T-helper 22 cell (primary cell): ENCODE data around the gene DQX1.

ENCODE experiments used
- DNase-seq: peaks from one replicate; pipeline ENCODE4 v3.0.0-alpha.2; 2020; ENCODE audit warnings: low read depth

Gene DQX1

DNA sequence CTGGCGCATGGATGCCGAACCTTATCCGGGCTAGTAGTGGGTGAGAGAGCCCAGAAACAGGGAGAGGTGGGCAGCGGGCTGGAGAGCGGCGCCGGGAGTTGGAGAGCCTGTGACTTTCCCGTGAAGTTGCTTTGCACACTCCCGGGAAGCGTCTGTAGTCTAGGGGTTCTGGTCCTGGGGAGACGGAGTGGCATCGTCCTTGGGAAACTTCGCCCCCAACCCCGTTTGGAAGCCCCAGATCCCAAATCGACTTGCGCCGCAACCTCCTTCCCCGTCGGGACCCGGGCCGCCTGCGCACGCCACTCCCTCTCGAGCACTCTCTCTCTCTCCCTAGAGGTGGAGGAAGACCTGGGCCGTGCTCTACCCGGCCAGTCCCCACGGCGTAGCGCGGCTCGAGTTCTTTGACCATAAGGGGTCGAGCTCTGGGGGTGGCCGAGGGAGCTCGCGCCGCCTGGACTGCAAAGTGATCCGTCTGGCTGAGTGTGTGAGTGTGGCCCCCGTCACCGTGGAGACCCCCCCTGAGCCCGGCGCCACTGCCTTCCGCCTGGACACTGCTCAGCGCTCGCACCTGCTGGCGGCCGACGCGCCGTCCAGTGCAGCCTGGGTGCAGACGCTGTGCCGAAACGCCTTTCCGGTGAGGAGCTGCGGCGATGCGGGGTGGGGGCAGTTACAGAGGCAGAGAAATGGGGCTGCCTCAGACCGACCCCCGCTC lies 28.9 kb upstream of the DQX1 start:
- DNase-seq, result no peak

DNA sequence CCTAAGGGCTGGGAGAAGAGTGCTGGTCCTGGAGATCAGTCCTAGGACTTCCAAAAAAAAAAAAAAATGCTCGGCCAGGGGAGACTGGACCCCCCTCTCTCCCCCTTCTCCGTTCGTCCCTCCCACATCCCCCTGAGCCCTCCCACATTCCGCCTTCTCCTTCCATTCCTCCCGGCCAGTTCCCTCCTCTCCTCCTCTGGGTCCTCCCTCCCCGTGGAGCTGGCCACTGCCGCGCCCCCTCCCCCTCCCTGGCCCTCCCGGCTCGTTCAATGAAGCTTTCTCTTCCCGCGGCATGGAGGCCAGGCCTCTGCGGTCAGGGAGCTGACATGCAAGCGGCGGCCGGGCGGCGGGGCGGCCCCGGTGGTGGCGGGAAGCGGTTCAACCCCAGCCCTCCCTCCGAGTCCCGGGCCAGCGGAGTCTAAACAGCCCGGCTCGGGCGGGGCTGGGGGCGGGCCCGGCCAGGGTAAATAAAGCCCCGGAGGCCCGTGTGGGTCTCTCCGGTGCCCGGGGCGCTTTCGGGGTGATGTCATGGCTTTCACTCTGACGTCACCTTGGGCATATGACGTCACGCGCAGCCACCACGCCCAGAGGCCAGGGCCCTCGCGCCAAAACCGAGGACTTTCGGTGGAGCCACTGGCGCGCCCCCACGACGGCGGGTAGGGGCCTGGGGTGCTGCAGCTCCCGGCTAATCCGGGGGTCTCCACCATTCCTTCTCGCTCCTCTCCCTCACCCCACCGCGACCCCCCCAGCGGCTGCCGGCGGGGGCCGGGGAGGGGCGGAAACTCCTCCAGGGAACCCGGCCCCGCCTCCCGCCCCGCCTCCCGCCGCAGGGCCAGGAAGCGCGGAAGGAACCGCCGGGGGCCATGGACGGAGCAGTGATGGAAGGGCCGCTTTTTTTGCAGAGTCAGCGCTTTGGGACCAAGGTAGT lies 28.1 kb upstream of the DQX1 start, which contains the start of the genes DOK1 and LOXL3:
Gene DOK1, plus strand, starts transcription at position 829 of the 928 bp plus-strand sequence. Its CDS starts 35 bp downstream, at position 864.
Gene LOXL3, minus strand, starts transcription at position 51 of the 928 bp plus-strand sequence. CDS start 1,308 bp downstream, outside the sequence.
- peak; percentile 67 for DNase-seq

DNA sequence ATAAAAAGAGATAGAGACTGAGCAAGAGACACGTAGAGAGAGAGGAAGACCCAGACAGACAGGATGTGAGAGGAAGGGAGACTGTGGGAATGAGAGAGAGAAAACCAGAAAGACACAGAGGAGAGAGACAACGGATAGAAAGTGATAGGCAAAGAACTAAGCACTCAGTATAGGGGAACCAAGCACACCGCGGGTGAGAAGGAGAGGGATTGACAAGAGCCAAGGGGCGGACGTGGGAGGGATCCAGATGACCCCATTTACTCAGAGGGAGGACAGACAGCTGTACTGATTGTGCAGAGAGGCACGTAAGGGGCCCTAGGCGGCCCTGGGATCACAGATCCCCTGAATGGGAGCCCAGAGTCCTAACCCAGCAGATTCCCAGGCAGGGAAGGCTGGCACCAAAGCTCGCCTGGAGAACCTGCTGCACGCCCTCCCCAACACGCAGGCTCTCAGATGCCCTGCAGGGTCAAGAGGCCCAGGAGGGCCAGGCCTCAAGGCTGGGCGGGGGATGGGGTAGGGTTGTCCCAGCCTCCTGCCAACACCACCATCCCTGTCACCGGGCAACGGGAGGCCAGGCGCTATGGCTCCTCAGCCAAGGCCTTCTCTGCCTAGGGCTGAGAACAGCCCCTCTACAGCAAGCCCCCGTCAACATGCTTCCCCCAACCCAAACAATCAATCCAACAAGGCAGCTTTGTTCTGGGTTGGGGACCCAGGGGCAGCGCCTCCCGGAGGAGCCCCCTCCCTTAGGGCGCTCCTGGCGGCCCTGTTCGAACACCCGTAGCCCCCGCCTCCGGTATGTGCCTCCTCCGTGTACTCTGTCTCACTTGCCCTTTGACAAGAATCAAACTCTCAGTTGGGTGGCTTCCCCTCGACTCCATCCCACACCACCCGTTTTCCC lies 27.1 kb upstream of the DQX1 start:
- no peak for DNase-seq

DNA sequence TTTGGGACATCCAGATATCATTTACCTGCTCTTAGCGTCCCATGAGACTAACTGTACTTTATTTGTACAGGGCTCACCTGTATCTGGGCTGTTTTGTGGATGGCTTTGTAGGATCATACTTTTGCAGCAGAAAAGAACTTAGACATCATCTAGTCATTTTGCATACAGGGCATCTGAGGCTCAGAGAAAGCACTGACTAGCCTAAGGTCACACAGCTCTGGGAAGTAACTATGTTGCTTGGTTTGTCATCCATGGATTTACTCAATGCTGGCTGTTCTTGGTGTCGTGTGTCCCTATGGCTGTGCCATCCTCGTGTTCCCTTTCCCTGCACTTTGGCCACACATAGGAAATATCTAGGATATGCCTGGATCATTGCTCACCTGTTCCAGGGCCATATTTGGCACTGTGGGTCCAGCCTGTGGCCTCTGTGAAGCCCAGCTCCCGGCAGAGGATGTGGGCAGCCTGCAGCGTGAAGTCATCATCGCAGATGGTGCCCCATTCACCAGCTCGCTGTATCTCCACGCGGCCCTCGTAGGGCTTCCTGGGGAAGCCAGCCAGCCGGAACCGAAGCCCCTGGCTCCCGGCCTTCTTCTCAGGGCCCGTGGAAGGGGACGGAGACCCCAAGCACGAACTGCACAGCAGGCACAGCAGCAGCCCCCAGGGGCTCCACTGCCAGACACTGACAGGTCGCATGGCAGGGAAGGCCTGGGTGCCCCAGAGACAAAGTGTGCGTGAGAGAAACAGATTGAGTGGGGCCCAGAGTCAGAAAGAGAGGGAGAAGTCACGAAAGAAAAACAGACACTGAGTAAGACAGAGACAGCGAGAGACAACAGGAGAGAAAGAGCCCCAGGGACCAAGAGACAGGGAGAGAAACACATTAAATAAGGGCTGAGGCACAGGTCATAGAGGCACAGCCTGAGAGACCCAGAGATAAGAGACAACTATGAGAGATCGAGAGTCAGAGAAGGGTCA lies 26.2 kb upstream of the DQX1 start:
- DNase-seq, result no peak

DNA sequence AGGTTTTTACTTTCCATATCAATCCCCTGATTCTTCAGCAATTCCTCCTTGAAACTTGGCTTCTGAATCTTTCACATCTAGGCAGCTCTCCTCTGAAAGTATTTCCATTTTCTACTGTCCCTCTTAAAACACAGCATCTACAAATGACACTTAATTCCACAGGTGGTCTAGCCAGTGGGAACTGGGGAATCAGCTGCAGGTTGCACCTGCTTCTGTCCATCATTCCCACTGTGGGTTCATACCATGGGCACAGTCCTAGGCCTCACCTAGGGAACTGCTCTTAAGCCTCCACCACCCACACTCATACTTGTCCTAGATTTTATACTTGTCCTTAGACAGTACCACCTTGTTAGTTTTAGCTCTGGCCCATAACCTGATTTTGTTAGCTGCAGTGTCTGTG lies 25.5 kb upstream of the DQX1 start:
- DNase-seq, result no peak

DNA sequence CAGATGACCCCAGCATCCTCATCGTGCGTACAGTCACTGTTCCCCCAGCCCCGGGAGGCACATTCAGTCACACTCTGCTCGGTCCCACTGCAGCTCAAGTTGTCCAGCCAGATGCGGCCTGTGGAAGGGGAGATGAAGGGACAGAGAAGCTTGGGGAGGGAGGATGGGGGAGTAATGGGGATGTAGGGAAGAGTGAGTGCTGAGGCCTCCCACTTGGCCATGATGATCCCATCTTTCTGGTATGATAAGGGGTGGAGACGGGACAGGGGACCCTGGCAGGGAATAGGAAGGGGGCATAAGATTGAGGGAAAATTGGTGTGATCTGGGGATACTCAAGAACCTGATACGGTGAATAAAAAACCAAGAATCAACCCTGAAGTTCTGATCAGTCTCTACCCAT lies 24.2 kb upstream of the DQX1 start:
- DNase-seq, result no peak

DNA sequence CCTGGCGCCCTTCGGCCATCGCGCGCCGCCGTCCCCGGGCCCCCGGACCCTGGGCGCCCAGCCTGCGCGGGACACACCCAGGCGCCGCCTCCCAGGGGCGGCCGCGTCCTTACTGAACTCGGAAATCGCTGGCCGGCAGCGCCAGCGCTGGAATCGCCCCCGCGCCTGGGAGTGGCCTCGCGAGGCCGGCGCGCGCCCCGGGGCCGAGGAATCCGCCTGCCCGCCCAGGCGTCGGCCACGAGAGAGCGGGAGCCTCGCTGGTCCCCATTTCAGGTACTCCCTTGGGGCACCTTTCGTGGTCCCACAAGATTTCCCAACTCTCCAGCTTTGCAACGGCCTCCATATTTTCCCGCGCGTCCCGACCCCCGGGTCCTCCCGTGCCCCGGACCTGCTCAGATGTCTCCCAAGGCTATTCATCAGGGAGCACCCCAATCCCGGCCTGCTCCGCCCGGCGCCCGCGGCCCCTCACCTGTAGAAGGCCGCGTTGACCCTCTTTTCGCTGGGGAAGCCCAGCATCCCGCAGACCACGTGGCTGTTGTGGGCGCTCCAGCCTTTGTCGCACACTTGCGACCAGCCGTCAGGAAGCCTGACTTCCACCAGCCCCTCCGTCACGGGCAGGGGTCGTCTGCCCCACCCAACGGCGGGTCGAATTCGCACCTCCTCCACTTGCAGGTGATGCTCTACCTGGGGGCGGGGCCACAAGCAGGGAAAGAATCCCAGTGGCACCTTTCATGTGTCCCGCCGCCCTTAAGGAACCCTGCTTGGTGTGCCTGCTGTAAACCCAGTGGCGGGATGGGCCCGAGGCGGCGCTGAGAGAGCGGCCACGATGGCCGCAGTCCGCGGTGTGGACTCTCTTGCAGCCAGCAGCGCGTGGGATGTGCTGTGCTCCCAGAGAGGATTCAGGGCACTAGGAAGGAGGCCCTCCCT lies 23.1 kb upstream of the DQX1 start:
- no peak for DNase-seq

DNA sequence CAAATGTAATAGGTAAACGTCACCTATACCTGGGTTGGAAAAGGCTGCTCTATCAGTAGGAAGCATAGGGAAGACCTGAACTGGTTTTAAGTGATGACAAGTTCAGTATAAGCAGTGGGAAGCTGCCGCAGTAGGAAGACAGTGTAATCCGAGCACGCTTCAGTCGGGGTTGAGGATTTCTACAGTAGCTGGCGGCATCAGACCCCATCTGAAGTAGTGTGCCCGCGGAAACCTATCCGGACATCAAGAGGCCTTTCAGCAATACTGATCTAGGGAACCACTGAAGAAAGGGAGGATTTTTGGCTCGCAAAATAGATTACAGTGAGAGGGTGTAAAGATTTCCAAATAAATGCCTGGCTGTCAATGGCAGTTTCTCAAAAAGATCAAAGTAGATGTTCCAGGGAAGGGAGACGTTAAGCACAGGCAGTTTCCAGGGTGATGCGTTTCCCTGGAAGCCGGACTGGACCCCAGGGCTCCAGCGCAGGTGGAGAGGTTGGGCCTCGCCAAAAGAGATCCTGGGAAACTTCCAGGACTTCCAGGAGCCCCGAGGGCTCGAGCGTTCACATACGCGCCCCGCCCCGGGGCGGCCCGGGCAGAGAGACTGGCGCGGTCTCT lies 22.4 kb upstream of the DQX1 start:
- DNase-seq, result no peak

DNA sequence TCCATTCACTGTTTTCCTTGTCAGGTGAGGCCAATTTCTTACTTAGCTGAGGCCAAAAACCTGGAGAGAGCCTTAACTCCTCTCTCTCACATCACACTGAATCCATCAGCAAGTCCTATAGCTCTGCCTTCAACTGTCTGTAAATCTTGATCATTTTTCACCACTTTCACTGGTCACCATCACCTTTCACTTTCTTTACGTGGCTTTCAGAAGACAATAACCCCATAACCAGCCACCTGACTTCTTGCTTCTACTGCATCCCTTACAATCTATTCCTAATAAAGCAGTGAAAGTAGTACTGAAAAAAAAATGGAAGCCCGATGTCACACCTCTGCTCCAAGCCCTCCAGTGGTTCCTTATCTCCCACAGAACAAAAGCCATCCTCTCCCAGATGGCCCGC lies 20.0 kb upstream of the DQX1 start:
- no peak for DNase-seq

DNA sequence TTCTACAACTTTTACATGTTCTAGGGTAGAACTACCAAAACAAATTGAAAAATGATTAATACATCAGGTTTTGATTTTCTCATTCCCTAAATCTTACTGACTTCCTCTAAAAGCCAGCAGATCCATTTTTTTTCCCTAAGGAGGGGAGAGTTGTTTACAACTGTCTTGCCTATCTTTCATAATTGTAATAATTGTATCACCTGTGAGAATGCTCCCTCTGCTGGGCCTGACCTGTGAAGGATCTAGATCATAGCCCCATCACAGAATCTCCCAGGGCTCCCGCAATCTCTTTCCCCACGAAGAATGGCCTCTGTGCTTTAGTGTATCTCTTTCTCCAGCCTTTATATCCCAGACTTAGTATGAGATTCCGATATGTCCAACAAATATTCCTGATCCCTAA lies 18.6 kb upstream of the DQX1 start:
- no peak for DNase-seq

DNA sequence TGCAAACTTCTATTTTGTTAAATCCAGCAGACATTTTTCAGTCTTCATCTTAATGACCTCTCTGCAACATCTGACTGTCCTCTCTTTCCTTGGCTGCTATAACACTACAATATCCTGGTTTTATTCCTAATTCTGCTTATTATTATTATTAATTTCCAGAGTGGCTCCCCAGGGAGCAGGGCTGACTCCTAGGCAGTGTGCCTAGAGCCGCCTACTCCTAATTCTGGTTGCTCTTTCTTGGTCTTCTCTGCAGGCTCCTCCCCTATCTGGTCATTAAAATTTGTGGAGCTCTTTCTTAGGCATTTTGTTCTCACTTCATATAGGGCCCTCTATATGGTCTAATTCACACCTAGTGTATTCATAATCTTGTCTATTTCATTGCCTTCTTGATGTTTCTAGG lies 16.9 kb upstream of the DQX1 start:
- no peak for DNase-seq

DNA sequence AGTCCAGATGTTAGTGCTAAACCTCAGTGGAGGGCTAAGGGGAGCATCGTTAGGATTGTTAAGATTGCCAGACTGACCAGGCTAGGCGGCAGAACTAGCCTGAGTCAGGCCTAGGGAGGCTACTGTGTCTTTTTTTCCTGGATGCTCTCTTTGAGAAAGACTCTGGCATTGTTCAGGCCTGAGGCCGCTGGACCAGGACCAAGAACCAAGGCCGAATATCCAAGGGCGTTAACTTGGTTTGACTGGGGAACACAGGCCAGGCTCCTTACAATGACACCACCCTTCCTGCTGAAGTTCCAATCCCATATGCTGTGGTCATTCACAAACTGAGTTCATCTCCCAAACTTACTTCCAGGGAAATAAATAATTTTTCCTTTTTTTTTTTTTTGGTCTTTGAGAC lies 14.3 kb upstream of the DQX1 start:
- no peak for DNase-seq

DNA sequence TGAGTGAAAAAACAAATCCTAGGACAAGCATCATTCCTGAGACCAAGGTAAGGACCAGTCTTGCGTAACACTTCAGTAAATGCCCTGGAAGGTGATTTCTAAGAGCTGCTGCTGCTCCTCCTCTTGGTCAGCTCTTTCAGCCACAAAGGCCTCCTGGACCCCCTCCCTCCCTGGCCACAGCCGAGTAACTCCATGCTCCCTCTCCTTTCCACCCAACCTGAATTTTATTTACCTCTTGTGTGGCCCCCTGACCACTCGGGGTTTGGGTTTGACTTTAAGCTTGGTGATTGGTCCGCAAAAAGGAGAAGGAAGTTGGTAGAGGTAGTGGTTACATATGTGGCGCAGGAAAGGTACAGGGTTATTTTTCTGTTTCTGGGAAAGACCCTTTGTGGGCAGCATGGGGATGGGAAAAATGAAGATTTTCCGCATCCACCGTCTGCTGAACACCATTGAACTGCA lies 12.9 kb upstream of the DQX1 start:
- no peak for DNase-seq

DNA sequence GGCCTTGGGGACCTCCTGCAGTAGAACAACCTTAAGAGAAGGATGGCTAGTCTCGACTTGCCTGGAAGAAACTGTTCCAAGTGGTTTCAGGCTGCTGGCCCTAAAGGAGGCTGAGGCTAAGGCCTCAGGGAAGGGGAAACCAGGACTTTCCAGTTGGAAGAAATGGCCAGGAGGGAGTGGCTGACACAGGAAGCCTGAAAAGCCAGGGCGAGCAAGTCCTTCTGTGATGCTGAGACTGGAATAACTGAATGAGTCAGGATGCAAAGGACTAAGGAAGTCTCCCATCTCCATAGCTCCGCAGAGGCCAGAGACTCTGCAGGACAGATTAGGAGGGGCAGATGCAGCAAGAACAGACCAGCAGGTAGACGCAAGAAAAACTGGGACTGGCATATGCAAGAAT lies 11.1 kb upstream of the DQX1 start:
- no peak for DNase-seq

DNA sequence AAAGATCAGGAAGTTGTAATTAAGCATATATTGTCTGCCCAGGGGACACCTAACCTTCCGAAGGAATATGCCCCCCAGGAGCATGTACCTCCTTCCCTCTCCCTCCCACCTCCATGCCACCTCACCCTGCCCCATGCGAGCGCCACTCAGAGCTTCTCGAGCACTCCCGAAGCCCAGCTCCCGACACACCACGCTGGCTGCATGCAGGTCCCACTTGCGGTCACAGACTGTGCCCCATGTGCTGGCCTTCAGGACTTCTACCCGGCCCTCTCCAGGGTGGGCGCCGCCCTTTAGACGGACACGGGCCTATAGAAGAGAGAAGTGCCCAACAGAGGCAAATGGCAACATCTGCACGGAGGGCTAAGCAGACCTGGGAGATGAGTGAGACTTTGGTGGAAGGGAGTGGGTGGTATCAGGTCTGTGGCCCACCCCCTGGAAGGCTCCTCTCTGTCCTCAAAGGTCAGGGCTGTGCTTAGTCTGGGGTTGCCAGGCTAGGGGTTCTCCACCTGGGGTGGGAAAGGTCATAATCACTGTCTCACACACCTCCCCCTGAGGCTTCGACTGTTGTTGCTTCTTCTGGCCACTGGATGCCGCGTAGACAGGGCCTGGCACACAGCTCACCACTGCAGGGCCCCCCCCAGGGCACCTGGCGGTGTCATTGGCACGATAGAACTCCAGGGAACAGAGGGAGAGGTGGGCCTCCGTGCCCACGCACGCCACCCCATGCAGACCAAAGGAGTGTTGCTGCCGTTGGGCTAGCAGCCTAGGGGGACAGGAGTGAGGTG lies 10.3 kb upstream of the DQX1 start:
- no peak for DNase-seq

DNA sequence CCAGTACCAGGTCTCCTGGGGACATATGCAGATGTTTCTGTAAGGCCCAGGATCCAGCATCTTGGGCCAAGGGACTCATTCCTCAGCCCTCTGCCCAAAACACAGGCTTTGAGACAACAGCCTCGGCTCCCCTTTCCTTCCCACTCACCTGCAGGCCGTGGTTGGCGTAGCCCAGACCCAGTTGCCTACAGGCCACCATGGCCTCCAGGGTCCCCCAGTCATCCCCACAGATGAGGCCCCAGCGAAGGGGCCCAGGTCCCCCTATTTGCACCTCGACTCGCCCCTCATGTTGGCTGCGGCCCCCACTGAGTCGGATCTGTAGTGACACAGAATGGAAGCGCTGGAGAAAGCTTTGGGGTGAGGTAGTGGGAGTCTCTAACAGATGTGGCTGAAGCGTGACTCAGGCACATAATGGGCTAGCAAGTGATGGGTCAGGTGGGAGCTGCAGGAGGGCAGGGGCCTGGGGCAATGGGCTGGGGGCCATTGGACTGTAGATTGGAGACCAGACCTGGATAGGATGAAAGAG lies 9.5 kb upstream of the DQX1 start:
- DNase-seq, result no peak

DNA sequence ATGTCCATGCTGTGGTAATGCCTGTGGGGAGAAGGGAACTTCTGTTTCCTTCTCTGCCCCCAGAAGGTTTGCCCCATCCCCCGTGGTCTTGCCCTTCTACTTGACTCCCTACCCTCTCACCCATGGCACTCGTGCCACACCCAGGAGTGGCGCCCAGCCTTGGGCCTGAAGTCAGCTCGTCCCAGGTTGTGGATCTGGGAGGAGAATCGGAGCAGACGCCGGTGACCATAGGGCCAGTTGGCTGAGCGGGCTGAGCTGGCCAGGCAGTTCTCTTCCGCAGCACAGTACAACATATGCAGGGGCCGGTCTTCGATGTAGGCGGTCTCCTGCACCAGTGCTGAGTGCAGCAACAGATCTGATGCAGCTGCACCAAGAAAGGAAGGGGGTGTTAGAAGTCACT lies 8.4 kb upstream of the DQX1 start:
- no peak for DNase-seq

DNA sequence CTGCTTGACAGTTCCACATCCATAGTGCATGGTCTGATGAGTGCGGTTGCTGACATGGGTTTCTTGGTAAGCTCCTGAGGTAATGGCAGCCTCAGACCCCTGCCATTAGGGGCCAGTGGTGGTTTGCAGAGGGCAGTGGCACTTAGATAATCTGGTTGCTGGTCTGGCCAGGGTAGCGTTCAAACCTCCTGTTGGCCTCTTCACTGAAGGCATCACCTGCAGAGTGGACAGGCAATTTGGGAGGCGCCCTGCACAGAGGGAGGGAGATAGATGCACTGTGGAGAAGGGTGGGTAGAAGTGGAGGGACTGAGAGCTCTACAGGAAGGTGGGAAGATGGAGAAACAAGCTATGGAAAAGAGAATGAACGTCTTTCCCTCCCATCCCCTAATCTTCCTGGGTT lies 7.4 kb upstream of the DQX1 start:
- DNase-seq, result no peak
